NT2/D1 (cell line): ENCODE data around the gene AKR1D1.

Experiments
- SUZ12 ChIP-seq: IDR thresholded peaks from 2 replicates; pipeline ENCODE4 v1.6.1; 2011; ENCODE audit not compliant: insufficient read length, insufficient read depth; ENCODE audit errors: extremely low read depth
- YY1 ChIP-seq: IDR thresholded peaks from 2 replicates; pipeline ENCODE4 v1.6.1; 2011; ENCODE audit not compliant: insufficient read length, insufficient read depth

DNA sequence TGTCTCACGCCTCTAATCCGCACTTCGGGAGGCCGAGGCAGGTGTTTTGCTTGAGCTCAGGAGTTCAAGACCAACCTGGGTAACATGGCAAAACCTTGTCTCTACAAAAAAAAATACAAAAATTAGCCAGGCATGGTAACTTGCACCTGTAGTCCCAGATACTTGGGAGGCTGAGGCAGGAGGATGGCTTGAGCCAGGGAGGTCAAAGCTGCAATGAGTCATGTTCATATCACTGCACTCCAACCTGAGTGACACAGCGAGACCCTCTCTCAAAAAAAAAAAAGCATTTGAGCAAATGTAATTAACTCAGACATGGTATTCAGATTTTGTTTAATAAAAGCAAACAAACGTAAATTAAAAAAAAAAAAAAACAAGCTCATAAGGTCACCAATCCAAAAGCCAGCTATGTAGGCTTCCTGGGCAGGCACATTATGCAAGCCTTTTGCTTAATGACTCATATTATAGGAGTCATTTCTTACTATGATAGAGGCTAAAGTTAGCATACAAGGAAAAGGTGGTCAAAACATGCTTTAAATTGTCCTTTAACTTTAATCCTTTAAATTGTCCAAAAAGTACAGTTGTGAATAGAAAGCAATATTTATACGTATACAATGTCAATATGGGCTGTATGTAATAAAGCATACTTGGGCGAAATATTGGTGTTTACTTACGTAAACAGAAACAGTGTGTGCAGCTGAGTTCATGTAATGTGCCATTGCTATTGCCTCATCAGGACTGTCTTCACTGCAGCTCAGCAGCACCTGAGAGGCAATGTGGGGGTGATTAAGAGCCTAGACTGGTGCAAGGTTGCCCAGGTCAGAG lies 13.0 kb downstream of the AKR1D1 start:
- TF ChIP-seq SUZ12 (no peak), YY1 (no peak)
